Measurements from ENCODE around the gene POLR1B. TPM values are rescaled to one million over a fixed set of nuclear protein-coding genes. Genes with fewer than 3 reads are reported as not detected.
"Not testable (repeated sequence)": the region's sequence is repeated elsewhere in the genome, so short reads cannot be mapped to it uniquely, and the experiment has no call there.

Gene POLR1B
- total RNA-seq, 4 donors from 2014 or later: 6.0 to 24.1 (median 14.8) TPM

GRCh38 chr2:112518807-112519206, 23.5 kb upstream of the POLR1B start:
- Histone ChIP-seq H3K36me3 (peaks cover 0 to 16% (median 7%) of the 10 kb centered on the region in 4 donors), H3K9me3 (no peaks in the 10 kb centered on the region), H3K4me3 (no peak overlapping the region), H3K4me1 (no peaks in the 10 kb centered on the region), H3K27me3 (no peaks in the 10 kb centered on the region), H3K27ac (no peak overlapping the region)
- intact Hi-C loops (cut with DNase I; ENCODE audit: low total_unique reads): no loop called here
- no peak for TF ChIP-seq CTCF (IDR thresholded peaks at IDR 0.05)
- TF ChIP-seq POLR2AphosphoS5 (IDR thresholded peaks at IDR 0.05): no peak
- no peak for TF ChIP-seq POLR2A (IDR thresholded peaks at IDR 0.05)
- no peak for TF ChIP-seq EP300 (IDR thresholded peaks at IDR 0.05; ENCODE audit: low read depth)
- in situ Hi-C loops (cut with MboI; ENCODE audit: low pct_ligation_motif_present in 1 of 4, low pct_unique_long_range_greater_than_20kb in 1 of 4, low sequenced_read_pairs in 3 of 4): no loop called here
- no peak for DNase-seq
- WGBS, 2 donors (ENCODE audit: low coverage in 1 of 2): 92 to 100% methylated on average over 3 to 7 of the region's 7 CpGs

- H3K27ac ChIP-seq: no peak overlapping the region
- TF ChIP-seq POLR2A (IDR thresholded peaks at IDR 0.05) (no peak), POLR2AphosphoS5 (IDR thresholded peaks at IDR 0.05) (no peak), CTCF (IDR thresholded peaks at IDR 0.05) (no peak), EP300 (IDR thresholded peaks at IDR 0.05; ENCODE audit: low read depth) (no peak)
- no peak overlapping the region for H3K4me3 ChIP-seq
- H3K27me3 ChIP-seq: no peaks in the 10 kb centered on the region
- no peaks in the 10 kb centered on the region for H3K4me1 ChIP-seq
- in situ Hi-C loops (cut with MboI; ENCODE audit: low pct_ligation_motif_present in 1 of 4, low pct_unique_long_range_greater_than_20kb in 1 of 4, low sequenced_read_pairs in 3 of 4) (no loop called here), intact Hi-C loops (cut with DNase I; ENCODE audit: low total_unique reads) (no loop called here)
- H3K9me3 ChIP-seq: no peaks in the 10 kb centered on the region
- DNase-seq: no peak
- 86 to 100% methylated on average over 2 to 9 of the region's 9 CpGs for WGBS, 2 donors (ENCODE audit: low coverage in 1 of 2)
- H3K36me3 ChIP-seq: peaks cover 0 to 11% (median 4%) of the 10 kb centered on the region in 4 donors
Measured at GRCh38 chr2:112519506-112519905, 22.8 kb upstream of the POLR1B start.

- Histone ChIP-seq H3K4me1 (no peaks in the 10 kb centered on the region), H3K27ac (no peak overlapping the region), H3K9me3 (no peaks in the 10 kb centered on the region), H3K4me3 (no peak overlapping the region), H3K27me3 (no peaks in the 10 kb centered on the region), H3K36me3 (peaks cover 0 to 8% (median 2%) of the 10 kb centered on the region in 4 donors)
- DNase-seq: no peak
- TF ChIP-seq POLR2AphosphoS5 (IDR thresholded peaks at IDR 0.05) (no peak), CTCF (IDR thresholded peaks at IDR 0.05) (no peak), POLR2A (IDR thresholded peaks at IDR 0.05) (no peak), EP300 (IDR thresholded peaks at IDR 0.05; ENCODE audit: low read depth) (no peak)
- intact Hi-C loops (cut with DNase I; ENCODE audit: low total_unique reads) (no loop called here), in situ Hi-C loops (cut with MboI; ENCODE audit: low pct_ligation_motif_present in 1 of 4, low pct_unique_long_range_greater_than_20kb in 1 of 4, low sequenced_read_pairs in 3 of 4) (no loop called here)
- 92% methylated on average over 5 to 7 of the region's 7 CpGs for WGBS, 2 donors (ENCODE audit: low coverage in 1 of 2)
Measured at GRCh38 chr2:112520234-112520783, 22.0 kb upstream of the POLR1B start.

- Histone ChIP-seq H3K9me3 (no peaks in the 10 kb centered on the region), H3K4me1 (no peaks in the 10 kb centered on the region), H3K27me3 (no peaks in the 10 kb centered on the region), H3K27ac (no peak overlapping the region), H3K4me3 (no peak overlapping the region), H3K36me3 (peaks cover 0 to 8% (median 0%) of the 10 kb centered on the region in 4 donors)
- in situ Hi-C loops (cut with MboI; ENCODE audit: low pct_ligation_motif_present in 1 of 4, low pct_unique_long_range_greater_than_20kb in 1 of 4, low sequenced_read_pairs in 3 of 4): no loop called here
- 93 to 96% methylated on average over 2 to 3 of the region's 3 CpGs for WGBS, 2 donors (ENCODE audit: low coverage in 1 of 2)
- no peak for DNase-seq
- intact Hi-C loops (cut with DNase I; ENCODE audit: low total_unique reads): no loop called here
- TF ChIP-seq EP300 (IDR thresholded peaks at IDR 0.05; ENCODE audit: low read depth) (no peak), CTCF (IDR thresholded peaks at IDR 0.05) (no peak)
Measured at GRCh38 chr2:112523291-112523777, 18.9 kb upstream of the POLR1B start.

GRCh38 chr2:112524276-112524675, 18.0 kb upstream of the POLR1B start:
- 94 to 100% methylated on average over 1 to 3 of the region's 3 CpGs for WGBS, 2 donors (ENCODE audit: low coverage in 1 of 2)
- in situ Hi-C loops (cut with MboI; ENCODE audit: low pct_ligation_motif_present in 1 of 4, low pct_unique_long_range_greater_than_20kb in 1 of 4, low sequenced_read_pairs in 3 of 4); H3K4me3 ChIP-seq; H3K9me3 ChIP-seq; intact Hi-C loops (cut with DNase I; ENCODE audit: low total_unique reads); H3K27ac ChIP-seq; H3K4me1 ChIP-seq; H3K27me3 ChIP-seq; H3K36me3 ChIP-seq; DNase-seq: not testable (repeated sequence)

Measured in transverse colon (tissue), 4 donors.